ENCODE data around the gene COL28A1. TPM values are rescaled to one million over a fixed set of nuclear protein-coding genes. Genes with fewer than 3 reads are reported as not detected.
A peak's percentile ranks its signal among the peaks of the same experiment; 100 is the strongest.

Gene COL28A1
- polyA plus RNA-seq, 3 donors = not detected

DNA sequence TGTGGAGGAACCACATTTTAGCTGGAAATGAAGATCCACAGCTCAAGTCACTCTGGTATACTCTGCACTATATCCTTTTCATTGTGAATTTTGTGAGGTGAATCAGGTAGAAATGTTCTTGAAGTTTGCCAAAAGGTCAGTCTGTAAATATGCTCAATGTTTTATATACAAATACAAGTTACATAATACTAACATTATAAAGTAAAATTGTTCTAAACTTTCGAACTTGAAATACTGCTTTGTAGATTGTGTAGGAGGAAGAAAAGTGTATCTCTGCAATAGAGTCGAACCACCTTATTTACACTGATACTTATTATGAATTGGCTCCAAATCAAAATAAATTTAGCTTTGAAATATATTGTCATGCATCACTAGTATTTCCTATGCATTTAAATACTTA is 38.0 kb upstream of the COL28A1 start:
- no peak overlapping the region for H3K27ac ChIP-seq (ENCODE audit: low read depth in 1 of 2, low read length in 2 of 2)
- no peak overlapping the region for H3K4me2 ChIP-seq (replicated peaks; ENCODE audit: extremely low read depth, low read length, poor library complexity, severe bottlenecking)
- intact Hi-C loops (cut with micrococcal nuclease) = no loop called here
- TF ChIP-seq, protein P1, sequence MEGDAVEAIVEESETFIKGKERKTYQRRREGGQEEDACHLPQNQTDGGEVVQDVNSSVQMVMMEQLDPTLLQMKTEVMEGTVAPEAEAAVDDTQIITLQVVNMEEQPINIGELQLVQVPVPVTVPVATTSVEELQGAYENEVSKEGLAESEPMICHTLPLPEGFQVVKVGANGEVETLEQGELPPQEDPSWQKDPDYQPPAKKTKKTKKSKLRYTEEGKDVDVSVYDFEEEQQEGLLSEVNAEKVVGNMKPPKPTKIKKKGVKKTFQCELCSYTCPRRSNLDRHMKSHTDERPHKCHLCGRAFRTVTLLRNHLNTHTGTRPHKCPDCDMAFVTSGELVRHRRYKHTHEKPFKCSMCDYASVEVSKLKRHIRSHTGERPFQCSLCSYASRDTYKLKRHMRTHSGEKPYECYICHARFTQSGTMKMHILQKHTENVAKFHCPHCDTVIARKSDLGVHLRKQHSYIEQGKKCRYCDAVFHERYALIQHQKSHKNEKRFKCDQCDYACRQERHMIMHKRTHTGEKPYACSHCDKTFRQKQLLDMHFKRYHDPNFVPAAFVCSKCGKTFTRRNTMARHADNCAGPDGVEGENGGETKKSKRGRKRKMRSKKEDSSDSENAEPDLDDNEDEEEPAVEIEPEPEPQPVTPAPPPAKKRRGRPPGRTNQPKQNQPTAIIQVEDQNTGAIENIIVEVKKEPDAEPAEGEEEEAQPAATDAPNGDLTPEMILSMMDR (IDR thresholded peaks at IDR 0.05) = no peak
- H3K27me3 Mint-ChIP-seq (ENCODE audit: low read depth in 3 of 3) = no peaks in the 10 kb centered on the region
- peaks cover 27 to 34% of the 10 kb centered on the region in 2 donors for H3K4me1 ChIP-seq (ENCODE audit: control insufficient read depth in 1 of 2, insufficient read depth in 2 of 2, low read length in 2 of 2)
- no peak for DNase-seq
- peaks cover 11% of the 10 kb centered on the region for H4K20me1 ChIP-seq (ENCODE audit: insufficient read depth, low read length)
- H3K79me2 ChIP-seq (ENCODE audit: insufficient read depth, low read length) = peaks cover 48% of the 10 kb centered on the region
- H3K27me3 ChIP-seq (ENCODE audit: control insufficient read depth in 2 of 2, insufficient read depth in 2 of 2, low read length in 2 of 2) = no peaks in the 10 kb centered on the region
- H3K36me3 ChIP-seq (replicated peaks in 1 of 2; ENCODE audit: control insufficient read depth in 1 of 2, insufficient read depth in 2 of 2, low read length in 2 of 2) = peaks cover 17 to 28% of the 10 kb centered on the region in 2 donors
- H3K9me3 ChIP-seq (replicated peaks in 1 of 2; ENCODE audit: control insufficient read depth in 1 of 2, insufficient read depth in 1 of 2, low read length in 2 of 2) = no peaks in the 10 kb centered on the region
- H3K4me1 Mint-ChIP-seq = peaks cover 21% of the 10 kb centered on the region
- H3K36me3 Mint-ChIP-seq = peaks cover 37 to 38% of the 10 kb centered on the region in 2 donors
- H2AFZ ChIP-seq (ENCODE audit: insufficient read depth, low read depth, low read length, poor library complexity, severe bottlenecking) = no peak overlapping the region
- H3K4me3 Mint-ChIP-seq = no peak overlapping the region
- H3K9ac ChIP-seq (ENCODE audit: insufficient read depth, low read length, poor library complexity, severe bottlenecking) = no peak overlapping the region
- WGBS (ENCODE audit: insufficient coverage) = no CpG with 5 or more reads among the region's 2 CpGs
- H3K27ac Mint-ChIP-seq = no peak overlapping the region
- no peak overlapping the region for H3K4me3 ChIP-seq (replicated peaks in 1 of 3; ENCODE audit: low read depth in 2 of 3, low read length in 3 of 3)
- H3K9me3 Mint-ChIP-seq = no peaks in the 10 kb centered on the region

DNA sequence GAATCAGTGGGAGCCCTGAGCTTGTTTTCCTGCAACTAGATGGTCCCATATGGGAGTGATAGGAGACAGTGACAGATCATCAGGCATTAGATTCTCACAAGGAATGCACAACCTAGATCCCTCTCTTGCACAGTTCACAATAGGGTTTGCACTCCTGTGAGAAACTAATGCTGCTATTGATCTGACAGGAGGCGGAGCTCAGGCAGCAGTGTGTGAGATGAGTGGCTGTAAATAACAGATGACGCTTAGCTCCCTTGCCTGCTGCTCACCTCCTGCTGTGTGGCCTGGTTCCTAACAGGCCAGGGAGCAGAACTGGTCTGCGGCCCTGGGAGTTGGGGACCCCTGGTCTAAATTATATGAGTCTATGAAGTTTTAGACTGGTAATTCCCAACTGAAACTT is 34.9 kb upstream of the COL28A1 start:
- Mint-ChIP-seq H3K27ac (peak overlapping the region in 2 of 7 donors; percentile 94 to 97), H3K27me3 (ENCODE audit: low read depth in 3 of 3) (no peaks in the 10 kb centered on the region), H3K9me3 (no peaks in the 10 kb centered on the region), H3K4me1 (peaks cover 34% of the 10 kb centered on the region), H3K4me3 (no peak overlapping the region), H3K36me3 (peaks cover 34 to 35% of the 10 kb centered on the region in 2 donors)
- Histone ChIP-seq H3K4me1 (ENCODE audit: control insufficient read depth in 1 of 2, insufficient read depth in 2 of 2, low read length in 2 of 2) (peaks cover 29 to 37% of the 10 kb centered on the region in 2 donors), H3K4me3 (replicated peaks in 1 of 3; ENCODE audit: low read depth in 2 of 3, low read length in 3 of 3) (no peak overlapping the region), H3K27me3 (ENCODE audit: control insufficient read depth in 2 of 2, insufficient read depth in 2 of 2, low read length in 2 of 2) (no peaks in the 10 kb centered on the region), H3K9me3 (replicated peaks in 1 of 2; ENCODE audit: control insufficient read depth in 1 of 2, insufficient read depth in 1 of 2, low read length in 2 of 2) (no peaks in the 10 kb centered on the region), H3K36me3 (replicated peaks in 1 of 2; ENCODE audit: control insufficient read depth in 1 of 2, insufficient read depth in 2 of 2, low read length in 2 of 2) (peaks cover 17 to 28% of the 10 kb centered on the region in 2 donors), H3K9ac (ENCODE audit: insufficient read depth, low read length, poor library complexity, severe bottlenecking) (no peak overlapping the region), H4K20me1 (ENCODE audit: insufficient read depth, low read length) (no peaks in the 10 kb centered on the region), H3K4me2 (replicated peaks; ENCODE audit: extremely low read depth, low read length, poor library complexity, severe bottlenecking) (no peak overlapping the region), H2AFZ (ENCODE audit: insufficient read depth, low read depth, low read length, poor library complexity, severe bottlenecking) (no peak overlapping the region), H3K79me2 (ENCODE audit: insufficient read depth, low read length) (peaks cover 65% of the 10 kb centered on the region), H3K27ac (ENCODE audit: low read depth in 1 of 2, low read length in 2 of 2) (peak overlapping the region in 1 of 2 donors; percentile 22)
- no peak for DNase-seq
- TF ChIP-seq, protein P1 (IDR thresholded peaks at IDR 0.05) = no peak
- 100% methylated on average over 2 of the region's 3 CpGs for WGBS (ENCODE audit: insufficient coverage)
- intact Hi-C loops (cut with micrococcal nuclease) = no loop called here
